ENCODE results near the gene C4orf46.

Gene C4orf46

GRCh38 chr4:158644356-158644755 is 27.3 kb downstream of the C4orf46 start:
- H3K4me3 ChIP-seq (ENCODE audit: low read depth, low read length), result no peak overlapping the region
- TF ChIP-seq CTCF (IDR thresholded peaks at IDR 0.05; ENCODE audit: low read depth, low read length) (no peak), MAX (IDR thresholded peaks at IDR 0.05; ENCODE audit: low read depth, low read length) (no peak), MYC (IDR thresholded peaks at IDR 0.05; ENCODE audit: low read depth, low read length) (no peak), POLR2A (IDR thresholded peaks at IDR 0.05; ENCODE audit: extremely low read depth, insufficient read length) (no peak)
- no peak for DNase-seq (ENCODE audit: low read depth)

GRCh38 chr4:158636619-158637018 is 35.1 kb downstream of the C4orf46 start:
- no peak overlapping the region for H3K4me3 ChIP-seq (ENCODE audit: low read depth, low read length)
- TF ChIP-seq POLR2A (IDR thresholded peaks at IDR 0.05; ENCODE audit: extremely low read depth, insufficient read length), result no peak
- TF ChIP-seq CTCF (IDR thresholded peaks at IDR 0.05; ENCODE audit: low read depth, low read length), result no peak
- no peak for TF ChIP-seq MYC (IDR thresholded peaks at IDR 0.05; ENCODE audit: low read depth, low read length)
- no peak for TF ChIP-seq MAX (IDR thresholded peaks at IDR 0.05; ENCODE audit: low read depth, low read length)
- no peak for DNase-seq (ENCODE audit: low read depth)

GRCh38 chr4:158630893-158631292 is 40.8 kb downstream of the C4orf46 start:
- TF ChIP-seq MAX (IDR thresholded peaks at IDR 0.05; ENCODE audit: low read depth, low read length), result no peak
- no peak for TF ChIP-seq POLR2A (IDR thresholded peaks at IDR 0.05; ENCODE audit: extremely low read depth, insufficient read length)
- no peak for TF ChIP-seq CTCF (IDR thresholded peaks at IDR 0.05; ENCODE audit: low read depth, low read length)
- TF ChIP-seq MYC (IDR thresholded peaks at IDR 0.05; ENCODE audit: low read depth, low read length), result no peak
- no peak overlapping the region for H3K4me3 ChIP-seq (ENCODE audit: low read depth, low read length)
- DNase-seq (ENCODE audit: low read depth), result no peak

GRCh38 chr4:158625544-158625943 is 46.1 kb downstream of the C4orf46 start:
- TF ChIP-seq MAX (IDR thresholded peaks at IDR 0.05; ENCODE audit: low read depth, low read length), result no peak
- TF ChIP-seq MYC (IDR thresholded peaks at IDR 0.05; ENCODE audit: low read depth, low read length), result no peak
- no peak for TF ChIP-seq POLR2A (IDR thresholded peaks at IDR 0.05; ENCODE audit: extremely low read depth, insufficient read length)
- no peak for TF ChIP-seq CTCF (IDR thresholded peaks at IDR 0.05; ENCODE audit: low read depth, low read length)
- H3K4me3 ChIP-seq (ENCODE audit: low read depth, low read length), result no peak overlapping the region
- no peak for DNase-seq (ENCODE audit: low read depth)

- no peak overlapping the region for H3K4me3 ChIP-seq (ENCODE audit: low read depth, low read length)
- no peak for TF ChIP-seq MYC (IDR thresholded peaks at IDR 0.05; ENCODE audit: low read depth, low read length)
- no peak for TF ChIP-seq POLR2A (IDR thresholded peaks at IDR 0.05; ENCODE audit: extremely low read depth, insufficient read length)
- peak; percentile 38 for TF ChIP-seq CTCF (IDR thresholded peaks at IDR 0.05; ENCODE audit: low read depth, low read length)
- DNase-seq (ENCODE audit: low read depth), result peak; percentile 59
Observed at GRCh38 chr4:158624889-158625478, 46.7 kb downstream of the C4orf46 start.

GRCh38 chr4:158622251-158622650 is 49.4 kb downstream of the C4orf46 start:
- no peak overlapping the region for H3K4me3 ChIP-seq (ENCODE audit: low read depth, low read length)
- TF ChIP-seq POLR2A (IDR thresholded peaks at IDR 0.05; ENCODE audit: extremely low read depth, insufficient read length) (no peak), MAX (IDR thresholded peaks at IDR 0.05; ENCODE audit: low read depth, low read length) (no peak), MYC (IDR thresholded peaks at IDR 0.05; ENCODE audit: low read depth, low read length) (no peak), CTCF (IDR thresholded peaks at IDR 0.05; ENCODE audit: low read depth, low read length) (no peak)
- no peak for DNase-seq (ENCODE audit: low read depth)

All from NB4 (cell line).